DMS53 treated with DMSO at 0.1 percent for 48 hours (cell line): Measurements from ENCODE around the gene FOXK2.

ENCODE experiments used
- DNase-seq: peaks from one replicate; lab custom pipeline; 2025; ENCODE audit not compliant: unreplicated experiment; lab: John Stamatoyannopoulos, UW

The FOXK2 gene

GRCh38 chr17:82518826-82519810, at the start of gene FOXK2:
Gene FOXK2 (plus strand): TSS chr17:82519732. CDS start chr17:82519889, 157 bp downstream.
- peak; percentile 88 for DNase-seq

- DNase-seq, result no peak
Observed at GRCh38 chr17:82470065-82470464, 49.5 kb upstream of the FOXK2 start.

DNA sequence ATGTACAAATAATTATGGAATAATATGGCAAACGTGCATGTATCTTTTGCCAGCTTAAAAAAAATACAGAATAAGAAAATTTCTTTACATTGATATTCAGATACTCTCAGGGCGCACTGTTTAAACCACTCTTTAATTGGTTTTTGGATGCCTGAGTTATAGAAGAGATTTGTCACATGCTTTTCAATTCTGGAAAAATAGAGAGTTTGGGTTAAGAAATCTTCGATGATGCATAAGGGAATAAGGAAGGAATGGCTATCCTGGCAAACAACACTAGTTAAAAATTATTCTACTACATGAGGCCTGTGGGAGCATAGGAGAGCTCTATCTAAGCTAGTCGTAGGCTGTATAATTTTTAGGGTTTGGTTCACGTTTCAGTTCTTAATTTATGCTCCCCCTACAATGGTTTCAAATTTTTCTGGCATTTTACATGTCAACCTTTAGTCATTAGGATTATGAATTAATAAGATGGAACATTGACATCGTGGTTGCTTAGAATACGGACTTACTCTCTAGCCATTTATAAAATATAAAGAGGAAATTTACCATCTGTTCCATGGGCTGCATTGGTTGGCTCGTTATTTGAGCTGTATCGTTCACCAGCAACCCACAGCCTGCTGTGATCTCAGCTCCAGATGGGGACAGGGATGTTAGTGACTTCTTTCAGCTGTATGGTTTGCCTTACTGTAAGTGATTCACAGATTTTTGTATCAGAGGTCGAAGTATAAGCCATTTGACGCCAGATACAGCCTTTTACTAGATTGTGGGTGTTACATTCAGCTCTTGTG, 45.1 kb upstream of the FOXK2 start:
- DNase-seq, result no peak

DNA sequence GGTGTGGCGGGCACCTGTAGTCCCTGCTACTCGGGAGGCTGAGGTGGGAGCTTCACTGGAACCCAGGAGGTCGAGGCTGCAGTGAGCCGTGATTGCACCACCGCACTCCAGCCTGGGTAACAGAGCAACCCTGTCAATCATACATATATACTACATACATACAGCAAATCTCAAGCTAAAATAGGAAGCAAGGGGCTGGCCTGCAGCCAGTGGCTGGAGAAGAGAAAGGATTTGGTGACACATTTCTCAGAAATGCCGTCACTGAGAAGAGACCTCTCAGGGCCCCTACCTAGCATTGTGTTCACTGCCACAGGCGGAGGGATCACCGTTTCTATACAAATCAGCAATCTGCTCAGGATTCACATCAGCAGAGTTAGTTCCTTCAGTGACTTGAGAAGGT, 44.1 kb upstream of the FOXK2 start:
- DNase-seq, result no peak

DNA sequence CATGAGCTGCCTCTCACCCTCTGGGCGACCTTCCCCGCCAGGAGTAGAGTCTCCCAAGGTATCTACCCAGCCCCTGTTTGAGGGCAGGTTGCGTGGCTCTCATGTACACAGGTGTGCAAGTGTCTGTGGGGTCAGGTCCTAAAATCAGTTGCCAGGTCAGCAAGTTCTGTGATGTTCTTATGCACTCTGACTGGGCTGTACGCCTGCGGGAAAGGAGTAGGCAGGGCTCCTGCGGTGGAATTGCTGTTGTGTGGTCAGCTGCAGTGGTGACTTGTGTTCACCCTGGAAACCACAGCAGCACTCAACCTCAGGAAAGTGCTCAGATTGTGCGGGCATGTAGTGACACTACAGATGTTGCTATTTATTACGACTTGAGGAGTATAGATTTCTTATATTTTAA, 41.6 kb upstream of the FOXK2 start:
- DNase-seq, result no peak

GRCh38 chr17:82479602-82480001, 39.9 kb upstream of the FOXK2 start:
- no peak for DNase-seq

DNA sequence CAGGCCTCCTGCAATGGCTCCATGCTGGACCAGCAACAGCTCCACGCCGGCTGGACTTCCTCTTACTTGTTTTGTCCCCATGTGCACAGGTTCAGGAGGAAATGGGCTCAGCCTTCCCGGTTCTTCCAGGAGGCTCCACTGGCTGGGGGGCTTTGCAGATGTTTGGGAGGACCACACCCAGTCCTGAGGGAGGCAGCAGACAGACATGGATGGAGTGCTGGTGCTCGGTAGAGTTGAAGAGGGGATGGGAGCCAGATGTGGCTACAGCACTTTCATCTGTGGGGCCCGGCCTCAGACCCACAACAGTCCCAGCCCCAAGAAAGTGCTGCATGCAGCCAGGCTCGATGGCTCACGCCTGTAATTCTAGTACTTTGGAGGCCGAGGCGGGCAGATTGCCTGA, 39.2 kb upstream of the FOXK2 start:
- no peak for DNase-seq

DNA sequence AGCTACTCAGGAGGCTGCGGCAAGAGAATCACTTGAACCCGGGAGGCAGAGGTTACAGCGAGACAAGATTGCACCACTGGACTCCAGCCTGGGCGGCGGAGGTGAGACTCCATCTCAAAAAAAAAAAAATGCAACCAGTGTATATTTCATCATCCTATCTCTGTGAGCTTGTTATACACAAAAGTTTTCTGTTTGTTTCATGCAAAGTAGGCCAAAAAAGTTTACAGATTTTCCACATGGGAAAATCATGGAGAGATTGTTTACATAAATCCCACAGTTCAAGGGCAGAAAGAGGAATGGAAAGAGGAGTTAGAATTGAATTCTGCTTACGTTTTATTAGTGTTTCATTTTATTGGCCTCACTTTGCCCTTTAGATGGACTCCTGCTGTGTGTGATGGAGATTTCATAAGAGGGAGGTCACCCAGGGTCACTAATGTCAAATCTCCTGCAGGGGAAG, 36.3 kb upstream of the FOXK2 start:
- DNase-seq, result no peak

- DNase-seq, result no peak
Observed at GRCh38 chr17:82483836-82484235, 35.7 kb upstream of the FOXK2 start.

GRCh38 chr17:82486231-82487094, 33.1 kb upstream of the FOXK2 start:
- no peak for DNase-seq

- no peak for DNase-seq
Observed at GRCh38 chr17:82487910-82488309, 31.6 kb upstream of the FOXK2 start.

DNA sequence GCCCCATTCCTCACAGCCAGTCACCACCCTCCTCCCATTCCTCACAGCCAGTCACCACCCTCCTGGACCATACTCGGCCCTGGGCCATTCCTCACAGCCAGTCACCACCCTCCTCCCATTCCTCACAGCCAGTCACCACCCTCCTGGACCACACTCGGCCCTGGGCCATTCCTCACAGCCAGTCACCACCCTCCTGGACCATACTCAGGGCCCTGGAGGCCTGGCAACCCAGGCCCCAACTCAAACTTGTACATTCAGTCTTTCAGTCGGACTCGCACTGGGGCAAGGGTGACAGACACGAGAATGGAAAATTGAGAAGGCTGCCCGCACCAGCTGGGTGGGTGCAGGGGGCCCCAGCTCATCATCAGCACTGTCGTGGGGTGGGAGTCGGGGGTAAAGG, 30.4 kb upstream of the FOXK2 start:
- DNase-seq, result no peak

DNA sequence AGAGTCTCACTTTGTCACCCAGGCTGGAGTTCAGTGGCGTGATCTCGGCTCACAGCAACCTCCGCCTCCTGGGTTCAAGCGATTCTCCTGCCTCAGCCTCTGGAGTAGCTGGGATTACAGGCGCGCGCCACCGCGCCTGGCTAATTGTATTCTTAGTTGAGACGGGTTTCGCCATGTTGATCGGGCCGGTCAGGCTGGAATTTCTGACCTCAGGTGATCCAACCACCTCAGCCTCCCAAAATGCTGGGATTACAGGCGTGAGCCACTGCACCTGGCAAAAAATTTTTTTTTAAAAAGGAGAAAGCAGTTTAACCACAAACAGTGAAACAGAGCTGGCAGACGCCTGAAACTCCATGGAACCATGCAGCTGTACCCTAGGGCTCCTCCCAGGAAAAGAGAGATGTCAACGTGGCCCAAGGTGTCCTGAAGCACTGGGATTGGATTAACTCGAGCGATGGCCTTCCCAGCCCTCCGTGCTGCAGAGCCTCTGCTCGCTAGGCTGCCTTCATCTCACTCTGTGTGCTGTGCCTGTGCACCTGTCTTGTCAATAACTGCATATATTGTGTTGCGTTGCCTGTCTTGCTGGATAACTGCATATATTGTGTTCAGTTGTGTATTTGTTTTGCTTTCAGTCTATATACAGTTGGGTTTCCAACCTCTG, 29.6 kb upstream of the FOXK2 start:
- DNase-seq, result peak; percentile 88

DNA sequence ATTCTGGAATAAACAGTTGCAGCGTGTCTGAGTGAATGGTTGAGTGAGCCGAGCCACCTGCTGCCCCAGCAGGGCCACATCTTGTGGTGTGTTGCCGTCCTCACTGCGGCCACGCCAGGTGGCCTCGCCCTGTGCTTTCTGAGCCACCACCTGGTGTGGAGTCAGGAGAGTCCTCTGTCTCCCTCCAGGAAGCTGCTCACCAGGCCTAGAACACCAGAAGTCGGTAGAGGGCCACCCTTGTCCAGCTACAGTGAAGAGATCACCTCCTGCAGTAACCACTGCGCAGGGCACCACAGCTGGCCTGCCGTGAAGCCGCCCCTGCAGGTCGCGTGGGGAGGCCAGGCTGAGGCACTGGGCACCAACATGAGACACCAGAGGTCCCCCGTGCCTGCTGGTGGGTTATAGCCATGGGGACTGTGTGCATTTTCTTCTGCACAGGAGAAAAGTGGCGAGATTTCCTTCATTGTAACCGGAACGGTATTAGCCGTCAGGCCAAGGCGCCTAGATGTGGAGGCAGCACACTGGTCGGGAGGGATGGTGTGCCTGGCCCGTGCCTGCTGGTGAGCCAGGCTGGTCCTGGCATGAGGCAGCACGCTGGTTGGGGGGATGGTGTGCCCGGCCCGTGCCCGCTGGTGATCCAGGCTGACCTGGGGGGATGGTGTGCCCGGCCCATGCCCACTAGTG, 28.9 kb upstream of the FOXK2 start:
- DNase-seq, result peak; percentile 88

GRCh38 chr17:82491196-82491530, 28.4 kb upstream of the FOXK2 start:
- DNase-seq, result no peak

DNA sequence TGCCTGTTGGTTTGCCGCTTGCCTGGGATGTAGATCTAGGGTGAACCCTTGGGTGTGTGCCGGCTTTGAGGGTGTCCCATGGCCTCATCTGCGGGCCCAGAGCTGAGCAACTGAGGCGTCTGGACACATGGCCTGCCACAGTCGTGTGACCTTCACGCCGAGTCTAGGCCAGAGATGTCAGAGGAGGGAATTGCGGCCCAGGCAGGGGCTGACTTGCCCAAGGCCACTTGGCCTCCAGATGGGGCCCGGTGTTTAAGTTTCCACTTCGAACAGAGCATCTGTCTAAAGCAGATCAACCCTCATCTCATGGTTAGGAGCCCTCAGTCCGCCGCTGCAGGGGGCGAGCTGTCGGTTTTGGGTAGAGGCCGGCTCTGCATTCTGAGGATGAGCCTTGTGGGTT, 28.0 kb upstream of the FOXK2 start:
- DNase-seq, result no peak

DNA sequence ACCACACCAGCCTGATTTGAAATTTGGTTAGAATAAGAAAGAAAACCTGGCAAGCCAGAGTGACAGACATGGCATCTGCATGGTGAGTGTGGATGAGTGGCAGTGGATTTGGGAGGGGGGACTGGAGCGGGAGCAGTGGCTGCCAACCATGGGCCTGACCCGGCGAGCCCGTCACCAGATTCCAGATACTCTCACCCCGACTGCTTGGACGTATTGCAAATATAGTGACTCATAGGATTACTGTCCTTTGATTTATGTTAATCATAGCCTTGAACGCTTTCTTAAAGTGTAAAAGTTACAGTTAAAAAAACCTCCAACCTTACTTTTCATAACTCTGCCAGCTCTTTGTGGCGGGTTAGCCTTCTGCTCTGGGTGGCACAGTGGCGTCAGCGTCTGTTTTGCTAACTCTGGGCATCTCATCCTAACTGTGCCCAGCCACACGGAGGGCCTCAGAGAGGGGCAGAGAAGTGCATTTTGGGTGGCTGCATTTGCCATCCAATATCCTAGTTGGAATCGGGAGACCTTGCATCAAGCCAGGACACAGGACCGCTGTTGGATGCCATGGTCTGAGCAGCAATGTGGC, 26.8 kb upstream of the FOXK2 start:
- no peak for DNase-seq

DNA sequence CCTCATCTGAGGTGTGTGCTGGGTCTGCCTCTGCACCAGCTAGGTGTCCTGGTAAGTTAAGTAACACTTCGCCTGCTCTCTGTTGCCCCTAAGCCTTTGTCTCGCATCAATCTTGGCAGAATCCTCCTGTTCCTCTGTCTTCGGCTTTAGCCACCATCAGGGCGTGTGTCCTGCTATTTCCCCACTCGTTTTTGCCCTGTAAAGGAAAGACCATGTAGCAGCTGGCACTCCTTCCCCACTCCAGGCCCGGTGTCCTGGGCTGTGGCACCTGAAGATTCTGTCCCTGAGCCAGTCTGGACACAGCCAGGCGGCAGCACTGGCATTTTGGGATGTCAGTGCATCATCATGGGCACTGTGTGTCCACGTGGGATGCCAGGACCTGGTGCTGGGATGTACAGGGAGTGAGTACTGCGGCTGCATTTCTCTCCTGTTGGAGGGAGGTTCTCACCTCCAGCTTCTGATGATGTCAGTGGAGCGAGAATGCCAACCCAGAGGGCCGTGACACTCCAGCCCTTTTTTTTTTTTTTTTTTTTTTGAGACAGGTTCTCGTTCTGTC, 26.2 kb upstream of the FOXK2 start:
- DNase-seq, result no peak
